K562 (cell line): ENCODE measurements around the gene TMEM143.

Experiments
- JUND ChIP-seq, 2 experiments: IDR thresholded peaks; 2 replicates in 1 of 2; 3 replicates in 1 of 2; pipeline ENCODE4 v1.6.1; 2011; ENCODE audit warnings: borderline replicate concordance in 2 of 2, low read depth in 2 of 2, low read length in 2 of 2, improper control_type of control experiment in 1 of 2, missing biosample characterization in 1 of 2, missing genetic modification characterization in 1 of 2, missing genetic modification reagents in 1 of 2
- MAFK ChIP-seq: IDR thresholded peaks from 2 replicates; pipeline ENCODE4 v1.6.1; 2011; ENCODE audit warnings: low read length, improper control_type of control experiment
- POLR2A ChIP-seq: fragments of 450-650 bp; conservative IDR thresholded peaks from 2 replicates; pipeline ENCODE4 v1.6.1; 2016
- POLR2AphosphoS5 ChIP-seq: IDR thresholded peaks from 2 replicates; pipeline ENCODE4 v1.6.1; 2011; ENCODE audit warnings: mild to moderate bottlenecking, low read depth, low read length, moderate library complexity; ENCODE audit not compliant: control insufficient read depth, insufficient read depth
- SRF ChIP-seq, 2 experiments: fragments of 250-450, 450-650 bp in 1 of 2; sonication (Bioruptor Pico) in 1 of 2; sonication (generic) in 1 of 2; formaldehyde crosslinking; IDR thresholded peaks; 2 replicates each; pipeline versions ENCODE4 v1.5.0 to v1.5.1; 2020 to 2022; ENCODE audit warnings: mild to moderate bottlenecking in 1 of 2, missing genetic modification reagents in 1 of 2
- TF ChIP-seq, protein P1 (sequence below), 3 experiments: IDR thresholded peaks in 2 of 3; conservative IDR thresholded peaks in 1 of 3; 2 replicates each; pipeline ENCODE4 v1.5.1; 2011 to 2012; ENCODE audit warnings: low read length in 3 of 3, mild to moderate bottlenecking in 3 of 3, control low read depth in 2 of 3, improper control_type of control experiment in 1 of 3, inconsistent platforms in 1 of 3, low read depth in 1 of 3, mixed read lengths in 1 of 3, moderate library complexity in 1 of 3; ENCODE audit not compliant: insufficient read depth in 2 of 3

DNA sequence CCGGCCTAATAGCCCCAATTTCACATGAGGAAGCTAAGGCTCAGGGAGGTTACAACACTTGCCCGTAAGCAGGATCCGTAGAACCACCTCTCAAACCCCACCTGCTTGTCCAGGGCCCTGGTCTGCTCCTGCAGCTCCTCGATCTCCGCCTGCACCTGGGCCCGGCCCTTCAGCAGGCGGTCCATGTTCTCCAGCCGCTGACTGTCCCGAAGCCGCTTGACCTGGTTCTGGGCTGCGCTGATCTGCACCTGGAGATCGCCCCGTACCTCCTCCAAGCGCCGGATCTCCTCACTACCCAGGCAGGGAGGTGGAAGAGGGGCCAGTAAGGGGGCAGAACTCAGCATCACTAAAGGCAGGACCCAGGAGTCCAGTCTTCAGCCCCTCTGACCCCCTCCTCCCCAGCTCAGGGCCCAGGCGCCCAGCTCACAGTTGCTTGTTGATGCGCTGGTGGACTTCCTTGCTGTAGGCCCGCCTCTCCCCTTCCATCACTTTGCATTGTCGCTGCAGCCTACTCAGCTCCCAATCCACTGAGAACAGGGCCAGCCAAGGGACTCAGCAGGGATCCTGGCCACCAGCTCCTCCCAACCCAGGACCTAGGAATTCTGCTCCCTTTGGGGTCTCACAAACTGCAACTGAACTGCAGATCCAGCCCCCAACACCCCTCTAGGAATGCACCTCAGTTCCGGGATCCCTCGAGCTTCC is 45.3 kb downstream of the TMEM143 start:
- TF ChIP-seq, protein P1, sequence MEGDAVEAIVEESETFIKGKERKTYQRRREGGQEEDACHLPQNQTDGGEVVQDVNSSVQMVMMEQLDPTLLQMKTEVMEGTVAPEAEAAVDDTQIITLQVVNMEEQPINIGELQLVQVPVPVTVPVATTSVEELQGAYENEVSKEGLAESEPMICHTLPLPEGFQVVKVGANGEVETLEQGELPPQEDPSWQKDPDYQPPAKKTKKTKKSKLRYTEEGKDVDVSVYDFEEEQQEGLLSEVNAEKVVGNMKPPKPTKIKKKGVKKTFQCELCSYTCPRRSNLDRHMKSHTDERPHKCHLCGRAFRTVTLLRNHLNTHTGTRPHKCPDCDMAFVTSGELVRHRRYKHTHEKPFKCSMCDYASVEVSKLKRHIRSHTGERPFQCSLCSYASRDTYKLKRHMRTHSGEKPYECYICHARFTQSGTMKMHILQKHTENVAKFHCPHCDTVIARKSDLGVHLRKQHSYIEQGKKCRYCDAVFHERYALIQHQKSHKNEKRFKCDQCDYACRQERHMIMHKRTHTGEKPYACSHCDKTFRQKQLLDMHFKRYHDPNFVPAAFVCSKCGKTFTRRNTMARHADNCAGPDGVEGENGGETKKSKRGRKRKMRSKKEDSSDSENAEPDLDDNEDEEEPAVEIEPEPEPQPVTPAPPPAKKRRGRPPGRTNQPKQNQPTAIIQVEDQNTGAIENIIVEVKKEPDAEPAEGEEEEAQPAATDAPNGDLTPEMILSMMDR (IDR thresholded peaks at IDR 0.05 in 2 of 3, conservative IDR thresholded peaks at IDR 0.05 in 1 of 3; ENCODE audit: insufficient read depth in 2 of 3, low read depth in 1 of 3, low read length in 3 of 3), result no peak
- TF ChIP-seq JUND (IDR thresholded peaks at IDR 0.05; ENCODE audit: borderline replicate concordance, low read depth, low read length) (no peak), JUND (tag; IDR thresholded peaks at IDR 0.05; ENCODE audit: borderline replicate concordance, low read depth, low read length) (no peak), POLR2A (no peak), MAFK (no peak), POLR2AphosphoS5 (no peak), SRF (CRISPR knock-in tag; IDR thresholded peaks at IDR 0.05) (no peak)
